Ishikawa (cell line): Measurements from ENCODE around the gene LCN1.

Experiments
- CEBPB ChIP-seq: IDR thresholded peaks from 2 replicates; pipeline ENCODE4 v1.6.1; 2012
- CREB1 ChIP-seq: IDR thresholded peaks from 2 replicates; pipeline ENCODE4 v1.6.1; 2012; ENCODE audit warnings: low read depth
- EGR1 ChIP-seq: IDR thresholded peaks from 2 replicates; pipeline ENCODE4 v1.6.1; 2012
- EP300 ChIP-seq: IDR thresholded peaks from 2 replicates; pipeline ENCODE4 v1.6.1; 2012; ENCODE audit warnings: borderline replicate concordance
- FOXM1 ChIP-seq: IDR thresholded peaks from 2 replicates; pipeline ENCODE4 v1.6.1; 2012; ENCODE audit warnings: low read depth, borderline replicate concordance
- MAX ChIP-seq: IDR thresholded peaks from 2 replicates; pipeline ENCODE4 v1.6.1; 2012
- NFIC ChIP-seq: IDR thresholded peaks from 2 replicates; pipeline ENCODE4 v1.6.1; 2012
- RAD21 ChIP-seq: IDR thresholded peaks from 2 replicates; pipeline ENCODE4 v1.6.1; 2012; ENCODE audit warnings: low read depth
- TAF1 ChIP-seq: IDR thresholded peaks from 2 replicates; pipeline ENCODE4 v1.6.1; 2012; ENCODE audit warnings: low read depth, mild to moderate bottlenecking
- TCF12 ChIP-seq: IDR thresholded peaks from 2 replicates; pipeline ENCODE4 v1.6.1; 2012; ENCODE audit warnings: low read depth
- TEAD4 ChIP-seq: IDR thresholded peaks from 2 replicates; pipeline ENCODE4 v1.6.1; 2012
- USF1 ChIP-seq: IDR thresholded peaks from 2 replicates; pipeline ENCODE4 v1.6.1; 2012
- YY1 ChIP-seq: IDR thresholded peaks from 2 replicates; pipeline ENCODE4 v1.6.1; 2012; ENCODE audit warnings: low read depth
- ZBTB7A ChIP-seq: IDR thresholded peaks from 2 replicates; pipeline ENCODE4 v1.6.1; 2012; ENCODE audit warnings: low read depth
- TF ChIP-seq, protein P1 (sequence below): IDR thresholded peaks from 2 replicates; pipeline ENCODE4 v1.6.1; 2012; ENCODE audit warnings: low read depth, mild to moderate bottlenecking

Gene LCN1

GRCh38 chr9:135559606-135560005 is 38.4 kb downstream of the LCN1 start:
- no peak for TF ChIP-seq USF1
- TF ChIP-seq ZBTB7A = no peak
- TF ChIP-seq CREB1 = no peak
- no peak for TF ChIP-seq TCF12
- no peak for TF ChIP-seq MAX
- no peak for TF ChIP-seq TAF1
- TF ChIP-seq, protein P1, sequence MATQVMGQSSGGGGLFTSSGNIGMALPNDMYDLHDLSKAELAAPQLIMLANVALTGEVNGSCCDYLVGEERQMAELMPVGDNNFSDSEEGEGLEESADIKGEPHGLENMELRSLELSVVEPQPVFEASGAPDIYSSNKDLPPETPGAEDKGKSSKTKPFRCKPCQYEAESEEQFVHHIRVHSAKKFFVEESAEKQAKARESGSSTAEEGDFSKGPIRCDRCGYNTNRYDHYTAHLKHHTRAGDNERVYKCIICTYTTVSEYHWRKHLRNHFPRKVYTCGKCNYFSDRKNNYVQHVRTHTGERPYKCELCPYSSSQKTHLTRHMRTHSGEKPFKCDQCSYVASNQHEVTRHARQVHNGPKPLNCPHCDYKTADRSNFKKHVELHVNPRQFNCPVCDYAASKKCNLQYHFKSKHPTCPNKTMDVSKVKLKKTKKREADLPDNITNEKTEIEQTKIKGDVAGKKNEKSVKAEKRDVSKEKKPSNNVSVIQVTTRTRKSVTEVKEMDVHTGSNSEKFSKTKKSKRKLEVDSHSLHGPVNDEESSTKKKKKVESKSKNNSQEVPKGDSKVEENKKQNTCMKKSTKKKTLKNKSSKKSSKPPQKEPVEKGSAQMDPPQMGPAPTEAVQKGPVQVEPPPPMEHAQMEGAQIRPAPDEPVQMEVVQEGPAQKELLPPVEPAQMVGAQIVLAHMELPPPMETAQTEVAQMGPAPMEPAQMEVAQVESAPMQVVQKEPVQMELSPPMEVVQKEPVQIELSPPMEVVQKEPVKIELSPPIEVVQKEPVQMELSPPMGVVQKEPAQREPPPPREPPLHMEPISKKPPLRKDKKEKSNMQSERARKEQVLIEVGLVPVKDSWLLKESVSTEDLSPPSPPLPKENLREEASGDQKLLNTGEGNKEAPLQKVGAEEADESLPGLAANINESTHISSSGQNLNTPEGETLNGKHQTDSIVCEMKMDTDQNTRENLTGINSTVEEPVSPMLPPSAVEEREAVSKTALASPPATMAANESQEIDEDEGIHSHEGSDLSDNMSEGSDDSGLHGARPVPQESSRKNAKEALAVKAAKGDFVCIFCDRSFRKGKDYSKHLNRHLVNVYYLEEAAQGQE = no peak
- TF ChIP-seq EGR1 = no peak

- TF ChIP-seq TEAD4 (no peak), YY1 (no peak), CEBPB (no peak), RAD21 (no peak), ZBTB7A (no peak), EP300 (no peak), CREB1 (no peak), EGR1 (no peak), TAF1 (no peak), FOXM1 (no peak), USF1 (no peak), MAX (no peak), NFIC (no peak), TCF12 (no peak)
- TF ChIP-seq, protein P1 = no peak
Measured at GRCh38 chr9:135561391-135562234, 40.4 kb downstream of the LCN1 start, which contains the start of gene PAEP. TSS of gene PAEP (plus strand) at chr9:135561756.

DNA sequence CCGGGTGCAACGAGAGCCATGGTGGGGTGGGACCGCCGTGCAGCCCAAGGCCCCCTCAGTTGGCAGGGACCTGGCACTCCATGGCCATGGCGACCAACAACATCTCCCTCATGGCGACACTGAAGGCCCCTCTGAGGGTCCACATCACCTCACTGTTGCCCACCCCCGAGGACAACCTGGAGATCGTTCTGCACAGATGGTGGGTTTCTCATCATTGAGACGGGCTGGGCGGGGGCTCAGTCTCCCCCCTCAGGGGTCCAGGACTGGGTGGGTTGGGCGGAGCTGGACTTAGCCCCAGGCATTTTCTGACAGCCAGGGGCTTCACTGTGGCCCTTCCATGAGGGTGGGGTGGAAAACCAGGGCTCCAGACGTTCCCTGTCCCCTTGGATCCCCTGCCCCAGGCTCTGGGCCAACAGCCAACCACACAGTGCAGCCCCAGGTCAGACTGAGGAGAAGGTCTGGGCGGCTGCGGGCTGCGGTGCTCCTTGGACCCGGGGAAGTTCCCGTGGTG is 41.0 kb downstream of the LCN1 start:
- TF ChIP-seq CEBPB (no peak), ZBTB7A (no peak), EP300 (no peak), YY1 (no peak), NFIC (no peak), MAX (no peak), TEAD4 (no peak), FOXM1 (no peak), USF1 (no peak), RAD21 (no peak), EGR1 (no peak)

GRCh38 chr9:135563039-135563476 is 41.8 kb downstream of the LCN1 start:
- no peak for TF ChIP-seq ZBTB7A
- no peak for TF ChIP-seq RAD21
- TF ChIP-seq EP300 = no peak
- no peak for TF ChIP-seq USF1
- no peak for TF ChIP-seq NFIC
- TF ChIP-seq CREB1 = no peak
- no peak for TF ChIP-seq TCF12
- no peak for TF ChIP-seq FOXM1
- no peak for TF ChIP-seq CEBPB
- TF ChIP-seq YY1 = no peak
- TF ChIP-seq, protein P1 = no peak
- no peak for TF ChIP-seq EGR1
- no peak for TF ChIP-seq TAF1
- no peak for TF ChIP-seq TEAD4
- TF ChIP-seq MAX = no peak
